ENCODE results near the gene GPR15LG. TPM values are rescaled to one million over a fixed set of nuclear protein-coding genes. Genes with fewer than 3 reads are reported as not detected.

Gene GPR15LG
- total and polyA plus RNA-seq, 2 experiments from 2014 or later = 0.45 to 2.6 TPM

DNA sequence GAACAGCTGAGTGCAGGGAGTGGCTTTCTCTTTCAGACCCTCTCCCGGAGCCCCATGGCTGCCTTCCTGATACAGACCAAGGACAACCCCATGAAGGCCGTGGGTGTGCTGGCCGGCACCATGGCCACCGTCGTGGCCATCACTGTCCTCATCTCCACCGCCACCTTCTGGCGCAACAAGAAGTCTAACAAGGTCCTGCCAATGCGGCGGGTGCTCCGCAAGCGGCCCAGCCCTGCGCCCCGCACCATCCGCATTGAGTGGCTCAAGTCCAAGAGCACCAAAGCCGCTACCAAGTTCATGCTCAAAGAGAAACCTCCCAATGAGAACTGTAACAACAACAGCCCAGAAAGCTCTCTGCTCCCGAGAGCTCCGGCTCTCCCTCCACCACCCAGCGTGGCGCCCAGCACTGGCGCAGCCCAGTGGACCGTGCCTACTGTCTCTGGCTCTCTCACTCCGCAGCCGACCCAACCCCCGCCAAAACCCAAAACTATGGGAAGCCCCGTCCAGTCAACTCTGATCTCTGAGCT lies 40.5 kb downstream of the GPR15LG start:
- WGBS (ENCODE audit: low lambda C conversion rate, missing lambda C conversion rate) = 95% methylated on average over 22 of the region's 25 CpGs
- TF ChIP-seq EZH2 (IDR thresholded peaks at IDR 0.05; ENCODE audit: borderline replicate concordance) (no peak), EZH2phosphoT487 (IDR thresholded peaks at IDR 0.05; ENCODE audit: low read depth, severe bottlenecking, unreplicated experiment) (no peak), CTCF (IDR thresholded peaks at IDR 0.05; ENCODE audit: poor library complexity) (no peak)

DNA sequence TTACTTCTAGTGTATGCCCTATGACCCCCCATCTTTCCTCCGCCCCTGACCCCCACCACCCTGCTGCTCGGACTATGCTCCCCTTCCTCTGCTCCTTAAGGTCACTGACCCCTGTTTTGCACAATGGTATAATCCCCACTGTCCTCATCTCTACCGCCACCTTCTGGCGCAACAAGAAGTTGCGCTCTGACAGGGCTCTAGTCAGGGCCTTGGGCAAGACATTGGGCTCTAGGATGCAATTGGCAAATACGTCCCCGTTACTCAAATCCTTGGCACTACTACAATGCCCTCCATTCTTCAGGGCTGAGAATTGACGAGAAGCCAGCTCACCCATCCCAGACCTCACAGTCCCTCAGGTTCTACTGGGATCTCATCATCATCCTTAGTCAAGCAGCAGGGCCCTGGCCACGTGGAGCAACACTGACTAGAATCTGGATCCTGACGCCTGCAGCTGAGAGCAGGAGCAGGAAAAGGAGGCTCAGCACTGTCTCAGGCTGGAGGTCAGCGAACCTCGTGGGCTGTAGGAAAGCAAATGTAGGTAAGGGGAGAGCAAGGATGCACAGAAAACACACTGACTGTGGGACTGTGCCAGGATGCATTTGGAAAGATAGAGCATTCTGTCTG lies 41.1 kb downstream of the GPR15LG start:
- Histone ChIP-seq H2AFZ (no peak overlapping the region), H3K4me2 (no peak overlapping the region), H3K36me3 (replicated peaks; ENCODE audit: insufficient read depth, low read depth) (no peaks in the 10 kb centered on the region), H3K79me2 (no peaks in the 10 kb centered on the region), H3K9me3 (ENCODE audit: low read depth) (no peaks in the 10 kb centered on the region), H3K9me2 (replicated peaks; ENCODE audit: insufficient read depth) (no peaks in the 10 kb centered on the region), H3K4me1 (ENCODE audit: insufficient read depth) (no peaks in the 10 kb centered on the region), H3K27ac (no peak overlapping the region), H3K4me3 (no peak overlapping the region), H4K20me1 (ENCODE audit: insufficient read depth, poor library complexity, severe bottlenecking) (no peaks in the 10 kb centered on the region), H3K27me3 (no peaks in the 10 kb centered on the region)
- WGBS (ENCODE audit: low lambda C conversion rate, missing lambda C conversion rate) = 55% methylated on average over 11 of the region's 12 CpGs
- TF ChIP-seq EZH2 (IDR thresholded peaks at IDR 0.05; ENCODE audit: borderline replicate concordance) (no peak), CTCF (IDR thresholded peaks at IDR 0.05; ENCODE audit: poor library complexity) (peak; percentile 32), EZH2phosphoT487 (IDR thresholded peaks at IDR 0.05; ENCODE audit: low read depth, severe bottlenecking, unreplicated experiment) (no peak)
- DNase-seq (ENCODE audit: low spot score) = no peak

More for the DNA sequence above, 40.5 kb downstream of the GPR15LG start:
- Histone ChIP-seq H3K4me2 (no peak overlapping the region), H3K9me3 (ENCODE audit: low read depth) (no peaks in the 10 kb centered on the region), H3K9me2 (replicated peaks; ENCODE audit: insufficient read depth) (no peaks in the 10 kb centered on the region), H3K4me1 (ENCODE audit: insufficient read depth) (no peaks in the 10 kb centered on the region), H3K27me3 (no peaks in the 10 kb centered on the region), H3K27ac (no peak overlapping the region), H4K20me1 (ENCODE audit: insufficient read depth, poor library complexity, severe bottlenecking) (no peaks in the 10 kb centered on the region), H3K79me2 (no peaks in the 10 kb centered on the region), H3K4me3 (no peak overlapping the region), H3K36me3 (replicated peaks; ENCODE audit: insufficient read depth, low read depth) (no peaks in the 10 kb centered on the region), H2AFZ (no peak overlapping the region)
- no peak for DNase-seq (ENCODE audit: low spot score)

DNA sequence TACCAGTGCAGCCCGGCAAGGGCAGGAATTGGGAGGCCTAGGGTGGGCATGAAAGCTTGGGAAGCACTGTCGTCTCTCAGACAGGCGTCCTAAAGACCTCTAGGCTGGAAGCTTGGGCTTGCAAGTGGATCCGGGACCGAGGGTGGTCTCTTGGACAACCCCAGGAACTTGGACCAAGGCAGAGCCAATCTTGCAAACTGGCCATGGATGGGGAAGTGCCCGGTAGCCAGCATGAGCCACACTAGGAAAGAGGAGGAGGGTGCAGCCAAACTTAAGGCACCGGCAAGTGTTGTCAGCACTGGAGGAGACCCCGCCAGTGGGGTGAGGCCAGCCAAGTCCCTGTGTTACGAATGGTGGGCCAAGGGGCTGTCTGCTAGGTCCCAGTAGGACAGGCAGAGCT lies 43.2 kb downstream of the GPR15LG start:
- Histone ChIP-seq H3K4me3 (no peak overlapping the region), H4K20me1 (ENCODE audit: insufficient read depth, poor library complexity, severe bottlenecking) (no peaks in the 10 kb centered on the region), H3K4me1 (ENCODE audit: insufficient read depth) (no peaks in the 10 kb centered on the region), H3K9me3 (ENCODE audit: low read depth) (no peaks in the 10 kb centered on the region), H3K79me2 (no peaks in the 10 kb centered on the region), H3K27me3 (peaks cover 9% of the 10 kb centered on the region), H3K4me2 (no peak overlapping the region), H2AFZ (no peak overlapping the region), H3K36me3 (replicated peaks; ENCODE audit: insufficient read depth, low read depth) (no peaks in the 10 kb centered on the region), H3K27ac (no peak overlapping the region), H3K9me2 (replicated peaks; ENCODE audit: insufficient read depth) (no peaks in the 10 kb centered on the region)
- WGBS (ENCODE audit: low lambda C conversion rate, missing lambda C conversion rate) = 92% methylated on average over 9 of the region's 9 CpGs
- TF ChIP-seq EZH2phosphoT487 (IDR thresholded peaks at IDR 0.05; ENCODE audit: low read depth, severe bottlenecking, unreplicated experiment) = no peak
- TF ChIP-seq EZH2 (IDR thresholded peaks at IDR 0.05; ENCODE audit: borderline replicate concordance) = no peak
- TF ChIP-seq CTCF (IDR thresholded peaks at IDR 0.05; ENCODE audit: poor library complexity) = no peak
- DNase-seq (ENCODE audit: low spot score) = no peak
